ENCODE results near the gene PABPC4L.

- TF ChIP-seq CTCF (IDR thresholded peaks at IDR 0.05), result no peak
- TF ChIP-seq POLR2AphosphoS5 (IDR thresholded peaks at IDR 0.05), result no peak
Measured at GRCh38 chr4:134189480-134189879, 12.1 kb downstream of the PABPC4L start.
